H7 (cell line): Measurements from ENCODE around the gene CAMK1. TPM values are rescaled to one million over a fixed set of nuclear protein-coding genes. Genes with fewer than 3 reads are reported as not detected.

ENCODE experiments used
- DNase-seq: peaks from one replicate; pipeline ENCODE4 v3.0.0; 2012
- H3K27me3 ChIP-seq: 2 replicates; pipeline ENCODE4 v1.6.0; 2011; ENCODE audit warnings: mild to moderate bottlenecking, low read length; ENCODE audit not compliant: control insufficient read depth, insufficient read depth
- H3K36me3 ChIP-seq: replicated peaks from 2 replicates; pipeline ENCODE4 v1.5.1; 2011; ENCODE audit warnings: low read length; ENCODE audit not compliant: control insufficient read depth, insufficient read depth
- H3K4me3 ChIP-seq: 2 replicates; pipeline ENCODE4 v1.5.1; 2011; ENCODE audit warnings: low read depth, mild to moderate bottlenecking, control low read depth, low read length, moderate library complexity; ENCODE audit not compliant: insufficient read depth
- total RNA-seq: library from RNA; depleted of rRNA; stranded (reverse); fragments of >200 nt; shearing (Covaris generic); gene quantifications from 2 replicates; pipeline ENCODE4 v1.2.3, GENCODE V29; 2014

The CAMK1 gene
- total RNA-seq, 1 experiment from 2014 or later, result 10.7 TPM

DNA sequence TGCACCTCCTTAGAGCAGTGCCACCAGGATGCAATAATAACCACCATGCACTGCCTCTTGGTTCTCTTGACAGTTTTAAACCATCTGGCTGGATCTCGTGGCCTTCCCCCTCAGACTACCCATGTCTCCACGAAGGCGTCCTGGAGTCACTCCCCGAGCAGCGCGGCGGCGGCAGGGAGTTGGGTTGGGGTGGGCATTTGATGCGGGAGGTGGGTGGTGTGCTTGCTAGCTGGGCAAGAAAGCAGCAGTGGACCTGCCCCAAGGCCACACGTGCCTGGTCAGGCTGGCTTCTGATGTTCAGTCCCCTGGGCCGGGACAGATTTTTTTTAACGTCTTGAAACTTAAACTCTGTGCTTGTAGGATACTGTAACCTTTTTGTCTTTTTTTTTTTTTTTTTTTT, 36.4 kb upstream of the CAMK1 start:
- DNase-seq, result no peak
- H3K27me3 ChIP-seq, result peaks cover 8% of the 10 kb centered on the region; the same call in 1 of the 2 replicates
- no peak overlapping the region for H3K4me3 ChIP-seq
- peaks cover 25% of the 10 kb centered on the region for H3K36me3 ChIP-seq

DNA sequence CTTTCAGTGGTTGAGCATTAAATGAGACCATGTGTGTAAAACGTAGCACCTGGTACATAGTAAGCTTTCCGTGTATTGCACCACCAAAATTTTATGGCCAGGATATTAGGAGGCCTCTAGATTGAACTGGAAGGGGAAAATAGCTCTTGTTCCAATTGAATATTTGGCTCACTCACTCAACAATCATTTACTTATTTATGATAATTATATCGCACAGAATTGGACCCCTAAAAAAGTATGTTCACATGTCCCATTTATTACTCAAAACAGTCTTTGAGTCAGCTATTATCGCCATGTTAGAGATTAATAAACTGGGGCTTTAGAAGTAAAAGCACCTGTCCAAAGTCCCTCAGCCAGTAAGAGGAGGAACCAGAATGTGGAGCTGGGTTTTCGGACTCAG, 35.2 kb upstream of the CAMK1 start:
- no peaks in the 10 kb centered on the region for H3K27me3 ChIP-seq
- H3K36me3 ChIP-seq, result peaks cover 30% of the 10 kb centered on the region
- DNase-seq, result no peak
- H3K4me3 ChIP-seq, result no peak overlapping the region

DNA sequence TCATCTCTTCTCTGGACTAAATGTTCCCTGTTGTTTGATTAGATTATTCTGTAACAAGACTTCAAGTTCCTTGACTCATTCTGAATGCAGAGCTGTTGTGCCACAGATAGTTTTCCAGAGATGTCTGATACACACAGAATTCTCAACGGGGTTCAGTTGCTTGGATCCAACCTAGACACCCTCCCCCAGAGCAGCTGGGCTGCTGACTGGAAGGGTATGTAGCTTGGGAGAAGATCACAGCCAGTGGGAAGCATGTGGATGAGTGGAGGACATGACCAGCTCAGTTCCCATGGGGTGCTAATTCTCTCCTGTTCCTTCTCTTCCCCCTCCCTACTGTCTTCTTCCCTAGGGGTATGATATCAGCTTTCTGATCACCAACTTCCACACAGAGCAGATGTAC, 33.7 kb upstream of the CAMK1 start:
- Histone ChIP-seq H3K4me3 (no peak overlapping the region), H3K36me3 (peaks cover 39% of the 10 kb centered on the region), H3K27me3 (no peaks in the 10 kb centered on the region)
- DNase-seq, result no peak

DNA sequence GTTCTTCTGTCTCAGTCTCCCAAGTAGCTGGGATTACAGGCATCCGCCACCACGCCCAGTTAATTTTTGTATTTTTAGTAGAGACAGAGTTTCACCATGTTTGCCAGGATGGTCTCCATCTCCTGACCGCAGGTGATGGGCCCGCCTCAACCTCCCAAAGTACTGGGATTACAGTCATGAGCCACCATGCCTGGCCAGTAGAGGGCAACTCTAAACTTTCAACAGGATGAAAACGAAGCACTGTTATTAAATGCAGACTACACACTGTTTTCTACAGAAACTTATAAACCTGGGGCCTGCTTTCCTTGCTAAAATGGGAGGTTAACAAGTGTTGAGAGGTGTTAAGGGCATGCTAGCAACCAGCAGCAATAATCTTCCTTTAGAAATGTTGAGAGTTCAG, 30.8 kb upstream of the CAMK1 start:
- peaks cover 41% of the 10 kb centered on the region for H3K36me3 ChIP-seq
- H3K4me3 ChIP-seq, result no peak overlapping the region
- no peak for DNase-seq

DNA sequence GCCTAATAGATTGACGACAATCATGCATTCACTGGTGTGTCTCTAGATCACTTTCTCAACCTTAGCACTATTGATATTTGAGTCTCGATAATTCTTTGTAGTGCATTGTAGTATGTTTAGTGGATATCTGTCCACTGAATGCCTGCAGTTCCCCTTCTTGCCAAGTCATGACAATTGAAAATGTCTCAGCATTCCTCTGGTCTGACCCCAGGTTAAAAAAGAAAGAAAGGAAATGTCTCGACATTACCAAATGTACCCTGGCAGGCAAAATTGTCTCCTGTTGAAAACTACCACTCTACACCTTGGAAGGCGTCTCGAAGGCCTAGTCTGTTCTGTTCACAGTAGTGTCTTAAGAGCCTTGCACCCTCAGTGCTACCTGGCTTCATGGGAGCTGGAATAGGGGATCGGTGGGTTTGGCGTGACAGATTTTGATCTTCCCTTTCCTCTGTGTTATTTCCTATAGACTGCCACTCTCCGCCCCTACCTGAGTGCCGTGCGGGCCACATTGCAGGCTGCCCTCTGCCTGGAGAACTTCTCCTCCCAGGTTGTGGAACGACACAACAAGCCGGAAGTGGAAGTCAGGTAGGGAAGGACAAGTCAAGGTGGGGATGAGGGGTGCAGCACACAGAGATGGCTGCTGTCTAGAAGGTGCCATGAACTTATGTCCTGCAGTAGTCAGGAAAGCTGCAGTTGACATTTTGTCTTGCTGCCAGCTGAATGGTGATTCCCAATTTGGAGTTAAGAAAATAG, 27.6 kb upstream of the CAMK1 start:
- no peak overlapping the region for H3K4me3 ChIP-seq
- no peak for DNase-seq
- peaks cover 26% of the 10 kb centered on the region for H3K36me3 ChIP-seq
- H3K27me3 ChIP-seq, result no peaks in the 10 kb centered on the region

More for the DNA sequence above, 30.8 kb upstream of the CAMK1 start:
- no peaks in the 10 kb centered on the region for H3K27me3 ChIP-seq

DNA sequence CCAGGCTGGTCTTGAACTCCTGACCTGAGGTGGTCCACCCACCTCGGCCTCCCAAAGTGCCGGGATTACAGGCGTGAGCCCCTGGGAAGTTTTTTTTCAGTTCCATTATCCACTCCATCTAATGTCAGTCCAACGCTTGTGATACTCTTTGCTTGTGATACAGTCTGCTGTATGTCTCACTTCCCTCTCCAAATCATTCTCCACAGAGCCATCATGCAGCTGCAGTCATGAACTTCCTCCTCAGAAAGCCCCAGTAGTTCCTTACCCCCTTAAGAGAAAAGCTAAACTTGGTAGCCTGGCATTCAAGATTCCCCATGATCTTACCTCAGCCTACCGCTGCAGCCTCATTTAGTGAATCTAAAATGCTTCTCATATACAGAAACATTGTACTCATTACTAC, 25.5 kb upstream of the CAMK1 start:
- H3K36me3 ChIP-seq, result peaks cover 19% of the 10 kb centered on the region
- no peak overlapping the region for H3K4me3 ChIP-seq
- no peaks in the 10 kb centered on the region for H3K27me3 ChIP-seq
- no peak for DNase-seq

DNA sequence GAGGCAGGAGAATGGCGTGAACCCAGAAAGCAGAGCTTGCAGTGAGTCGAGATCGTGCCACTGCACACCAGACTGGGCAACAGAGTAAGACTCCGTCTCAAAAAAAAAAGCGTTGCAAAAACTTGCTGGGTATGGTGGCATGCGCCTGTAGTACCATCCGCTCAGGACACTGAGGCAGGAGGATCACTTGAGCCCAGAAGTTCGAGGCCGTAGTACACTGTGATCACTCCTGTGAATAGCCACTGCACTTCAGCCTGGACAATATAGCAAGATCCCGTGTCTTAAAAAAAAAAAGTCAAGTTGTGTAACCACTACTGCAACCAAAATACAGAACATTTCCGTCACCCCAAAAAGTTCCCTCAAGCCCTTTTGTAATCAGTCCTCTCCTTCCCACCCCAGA, 24.7 kb upstream of the CAMK1 start:
- Histone ChIP-seq H3K36me3 (peaks cover 15% of the 10 kb centered on the region), H3K27me3 (no peaks in the 10 kb centered on the region), H3K4me3 (no peak overlapping the region)
- no peak for DNase-seq

DNA sequence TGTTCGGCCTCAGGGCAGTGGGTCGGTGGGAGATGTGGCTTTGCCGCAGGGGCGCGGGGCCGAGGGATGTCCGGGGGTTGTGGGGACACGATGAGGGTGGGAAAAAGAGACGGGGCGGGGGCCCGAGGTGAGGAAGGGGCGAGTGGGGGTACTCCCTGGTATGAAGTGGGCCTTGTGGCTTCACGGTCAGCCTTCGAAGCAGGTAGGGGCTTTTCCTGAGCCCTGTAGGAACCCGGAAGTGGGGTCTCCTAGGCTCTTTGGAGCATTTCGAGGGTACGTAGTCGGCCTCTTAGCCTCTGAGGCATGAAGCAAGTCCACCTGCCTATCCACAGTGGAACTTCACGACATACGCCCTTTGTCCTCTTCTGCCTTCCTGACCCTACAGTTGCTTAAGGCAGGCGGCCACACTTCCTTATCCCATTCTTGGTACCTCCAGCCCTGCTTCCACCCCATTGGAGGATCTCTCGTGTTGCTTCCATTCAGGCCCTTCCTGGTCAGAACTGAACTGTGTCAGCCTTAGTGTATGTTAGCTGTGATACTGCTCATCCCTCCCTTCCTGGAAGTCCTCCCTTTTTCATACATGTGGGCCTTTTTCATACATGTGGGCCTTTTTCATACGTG, 23.5 kb upstream of the CAMK1 start:
- Histone ChIP-seq H3K36me3 (peaks cover 13% of the 10 kb centered on the region), H3K4me3 (peak overlapping the region; percentile 80), H3K27me3 (no peaks in the 10 kb centered on the region)
- DNase-seq, result no peak

DNA sequence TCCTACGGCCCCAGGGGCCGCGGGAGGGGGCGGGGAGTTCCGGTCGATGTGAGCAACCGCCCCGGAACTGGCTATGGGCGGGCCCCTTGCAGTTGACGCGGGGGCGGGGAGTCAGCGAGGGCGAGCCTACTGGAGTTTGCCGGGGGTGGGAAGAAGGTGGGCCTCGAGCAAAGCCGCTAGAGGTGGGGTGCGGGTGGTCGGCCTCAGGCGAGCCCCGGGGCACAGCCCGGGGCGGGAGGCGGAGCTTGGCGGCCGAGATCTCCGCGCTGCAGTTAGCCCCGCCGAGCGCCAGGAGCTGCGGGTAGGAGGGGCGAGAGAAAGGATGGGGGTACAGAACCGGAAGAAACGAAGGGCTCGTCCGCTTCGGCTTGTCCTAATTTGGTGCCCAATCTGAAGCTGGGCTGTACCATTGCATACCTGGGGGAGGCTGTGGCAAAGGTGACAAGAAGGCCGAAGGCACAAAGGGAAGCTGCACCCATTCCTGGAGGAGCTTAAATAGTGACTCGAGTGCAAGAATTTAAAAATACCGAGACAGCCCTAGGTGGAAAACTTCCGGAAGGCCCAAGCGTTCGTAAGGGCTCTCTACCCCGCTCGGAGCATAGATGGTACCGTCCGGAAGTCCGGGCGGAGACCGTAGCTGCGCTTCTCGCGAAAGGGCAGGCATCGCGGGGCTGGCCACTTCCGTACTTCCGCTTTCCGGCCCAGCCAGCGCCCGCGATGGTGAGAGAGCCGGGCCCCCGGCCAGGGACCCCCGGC, 22.8 kb upstream of the CAMK1 start, which contains the start of the genes ARPC4 and TADA3:
ARPC4 (plus strand) TSS at position 678 of the 756 bp plus-strand sequence; CDS start at position 718, 40 bp downstream.
TADA3 (minus strand) TSS at position 69 of the 756 bp plus-strand sequence. CDS start 1,007 bp downstream, outside the sequence.
- peak; percentile 97 for DNase-seq
- H3K36me3 ChIP-seq, result peaks cover 13% of the 10 kb centered on the region
- H3K27me3 ChIP-seq, result no peaks in the 10 kb centered on the region
- peak within 1 kb of the TSS; percentile 80 for H3K4me3 ChIP-seq

DNA sequence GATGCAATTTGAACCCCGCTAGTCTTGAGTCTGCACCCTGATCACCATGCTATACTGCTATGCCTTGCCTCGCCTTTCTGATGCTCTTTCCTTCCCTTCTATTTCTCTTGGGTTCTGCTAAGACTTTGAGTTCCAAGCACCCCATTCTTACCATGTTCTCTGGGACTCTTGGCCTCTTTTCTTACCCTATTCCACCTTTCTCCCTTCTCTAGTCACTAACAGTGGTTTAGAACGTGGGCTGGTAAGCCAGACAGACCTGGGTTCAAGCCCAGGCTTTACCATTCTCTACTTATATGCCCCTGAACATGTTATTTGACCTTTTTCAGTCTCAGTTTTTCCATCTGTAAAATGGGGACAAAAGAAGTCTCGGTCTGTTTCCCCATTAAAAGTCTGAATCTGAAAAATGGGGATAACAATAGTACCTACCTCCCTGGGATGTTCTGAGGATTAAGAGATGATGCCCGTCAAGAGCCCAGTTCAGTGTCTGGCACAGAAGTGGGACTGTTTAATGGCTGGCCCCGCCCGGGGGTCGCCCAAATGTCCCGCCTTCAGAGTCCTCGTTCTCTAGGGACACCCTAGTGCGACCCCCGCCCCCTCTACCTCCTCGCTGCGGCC, 22.1 kb upstream of the CAMK1 start:
- DNase-seq, result no peak
- Histone ChIP-seq H3K27me3 (no peaks in the 10 kb centered on the region), H3K4me3 (peak overlapping the region; percentile 80), H3K36me3 (peaks cover 12% of the 10 kb centered on the region)

DNA sequence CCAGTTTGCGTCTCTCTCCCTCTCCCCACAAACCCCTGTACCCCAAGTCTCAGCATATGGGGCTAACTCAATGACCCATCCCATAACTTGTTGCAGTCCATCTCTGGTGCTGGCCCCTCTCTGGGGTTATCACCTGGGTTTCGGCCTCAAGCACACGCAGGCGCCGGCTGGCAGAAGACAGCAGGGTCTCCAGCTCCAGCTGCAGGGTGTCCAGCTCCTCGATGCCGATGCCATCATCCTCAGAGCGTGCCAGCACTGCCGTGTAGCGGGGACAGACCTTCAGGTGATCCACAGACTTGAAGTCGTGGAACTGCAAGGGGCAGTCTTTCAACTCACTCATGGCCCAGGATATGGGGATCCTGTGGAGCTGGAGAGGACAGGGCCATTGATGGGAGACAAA, 21.4 kb upstream of the CAMK1 start:
- Histone ChIP-seq H3K4me3 (no peak overlapping the region), H3K27me3 (no peaks in the 10 kb centered on the region), H3K36me3 (peaks cover 13% of the 10 kb centered on the region)
- no peak for DNase-seq

DNA sequence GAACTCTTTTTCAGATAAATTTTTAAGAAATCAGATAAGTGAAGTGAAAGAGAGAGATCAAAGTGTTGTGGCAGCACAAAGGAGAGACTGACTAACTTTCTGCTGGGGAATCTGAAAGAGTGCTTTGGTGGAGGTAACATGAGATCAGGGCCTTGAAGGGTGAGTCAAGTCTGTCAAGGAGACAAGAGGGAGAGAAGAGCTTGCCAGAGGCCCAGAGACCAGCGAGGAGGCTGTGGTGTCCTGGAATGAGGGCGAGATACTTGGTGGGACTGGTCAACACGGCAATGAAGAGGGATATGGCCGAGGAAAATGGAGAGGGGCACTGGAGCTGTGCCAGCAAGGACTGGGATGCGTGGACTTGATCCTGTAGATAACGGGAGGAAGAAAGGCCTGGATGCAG, 18.0 kb upstream of the CAMK1 start:
- no peak overlapping the region for H3K4me3 ChIP-seq
- no peak for DNase-seq
- no peaks in the 10 kb centered on the region for H3K27me3 ChIP-seq
- peaks cover 29% of the 10 kb centered on the region for H3K36me3 ChIP-seq

DNA sequence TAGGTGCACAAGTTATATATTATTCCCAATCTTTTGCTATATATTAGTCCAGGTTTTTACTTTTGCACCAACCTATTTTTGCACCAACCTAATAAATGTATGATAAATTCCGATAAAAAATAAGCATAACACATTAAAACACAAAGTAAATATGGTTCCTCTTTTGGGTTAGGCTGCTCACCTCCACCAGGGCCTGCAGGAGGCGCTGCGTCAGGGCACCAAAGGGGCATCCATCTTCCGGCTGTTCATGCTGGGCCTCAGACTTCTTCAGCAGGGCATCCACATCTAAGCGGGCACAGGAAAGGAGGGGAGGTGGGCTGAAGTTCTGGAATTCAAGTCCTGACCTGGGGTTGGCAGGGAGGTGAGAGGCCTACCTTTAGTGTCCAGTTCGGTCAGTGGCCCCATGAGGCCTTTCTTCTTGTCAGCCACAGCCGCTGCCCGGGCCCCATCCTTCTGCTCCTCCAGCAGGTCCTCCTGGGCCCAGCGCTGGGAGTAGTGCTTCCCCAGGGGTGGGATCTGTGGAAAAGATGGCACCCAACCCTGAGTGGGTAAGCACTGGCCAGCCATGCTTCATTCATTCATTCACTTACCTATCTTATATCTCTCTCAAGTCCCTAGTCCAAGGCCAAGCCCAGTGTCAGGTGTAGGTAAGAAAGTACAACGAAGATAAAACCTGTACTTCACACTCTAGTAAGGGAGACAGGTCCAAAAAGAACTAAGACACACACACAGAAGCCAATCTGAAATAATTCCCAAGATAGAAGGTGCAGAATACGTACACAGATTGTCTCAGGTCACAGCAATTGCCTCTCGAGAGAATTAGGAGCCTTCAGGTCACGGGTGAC, 17.3 kb upstream of the CAMK1 start:
- Histone ChIP-seq H3K27me3 (no peaks in the 10 kb centered on the region), H3K36me3 (peaks cover 29% of the 10 kb centered on the region), H3K4me3 (no peak overlapping the region)
- peak; percentile 71 for DNase-seq
